SKM-1 (cell line): ENCODE results near the gene AMBP.

Source experiments
- DNase-seq: peaks from one replicate; lab custom pipeline; 2025; ENCODE audit not compliant: unreplicated experiment; lab: John Stamatoyannopoulos, UW

AMBP gene

GRCh38 chr9:114078021-114078780 is at the start of gene AMBP:
AMBP (minus strand) TSS chr9:114078300; CDS start chr9:114078209, 91 bp downstream.
- no peak for DNase-seq

GRCh38 chr9:114126247-114127060 is 48.4 kb upstream of the AMBP start:
- no peak for DNase-seq

- no peak for DNase-seq
Measured at GRCh38 chr9:114125476-114126013, 47.4 kb upstream of the AMBP start.

GRCh38 chr9:114124666-114125475 is 46.8 kb upstream of the AMBP start:
- DNase-seq: no peak

- no peak for DNase-seq
Measured at GRCh38 chr9:114124138-114124537, 46.0 kb upstream of the AMBP start.

- DNase-seq: no peak
Measured at GRCh38 chr9:114123031-114123977, 45.2 kb upstream of the AMBP start.

- no peak for DNase-seq
Measured at GRCh38 chr9:114122136-114123027, 44.3 kb upstream of the AMBP start.

- DNase-seq: no peak
Measured at GRCh38 chr9:114121227-114122135, 43.4 kb upstream of the AMBP start.

- DNase-seq: no peak
Measured at GRCh38 chr9:114120192-114121014, 42.3 kb upstream of the AMBP start.

- no peak for DNase-seq
Measured at GRCh38 chr9:114119242-114120191, 41.4 kb upstream of the AMBP start.

- DNase-seq: no peak
Measured at GRCh38 chr9:114117996-114118830, 40.1 kb upstream of the AMBP start.

- no peak for DNase-seq
Measured at GRCh38 chr9:114117614-114117995, 39.5 kb upstream of the AMBP start.

GRCh38 chr9:114116126-114116747 is 38.1 kb upstream of the AMBP start:
- no peak for DNase-seq

- no peak for DNase-seq
Measured at GRCh38 chr9:114115654-114116125, 37.6 kb upstream of the AMBP start.

- no peak for DNase-seq
Measured at GRCh38 chr9:114114364-114114763, 36.3 kb upstream of the AMBP start.
